ENCODE results near the gene CTTNBP2.

- no peak for TF ChIP-seq CTCF (IDR thresholded peaks at IDR 0.05)
- TF ChIP-seq EZH2 (IDR thresholded peaks at IDR 0.05; ENCODE audit: borderline replicate concordance, insufficient read depth, low read depth, low read length, poor library complexity, severe bottlenecking) = no peak
Observed at GRCh38 chr7:117816727-117817126, 56.5 kb downstream of the CTTNBP2 start.
